Small intestine (tissue), 7 donors: ENCODE results near the gene P4HA2. TPM values are rescaled to one million over a fixed set of nuclear protein-coding genes. Genes with fewer than 3 reads are reported as not detected.

Experiments
- DNase-seq, 2 donors: peaks; one replicate each; pipeline versions ENCODE4 v3.0.0 to v3.0.0-alpha.2; 2013
- FAIRE-seq: peaks from 2 replicates; lab custom pipeline; 2012; peaks lifted over from hg19 to GRCh38; lab: Jason Lieb, UNC
- H3K27ac ChIP-seq, 3 donors: one replicate each; pipeline ENCODE4 v1.5.1; 2013; ENCODE audit warnings: low read length in 2 of 3, mild to moderate bottlenecking in 2 of 3, control low read depth in 1 of 3, inconsistent platforms in 1 of 3, low read depth in 1 of 3, moderate library complexity in 1 of 3
- H3K27me3 ChIP-seq, 3 donors: one replicate each; pipeline ENCODE4 v1.6.1; 2013; ENCODE audit warnings: low read length in 3 of 3, inconsistent platforms in 1 of 3; ENCODE audit not compliant: control insufficient read depth in 3 of 3, insufficient read depth in 3 of 3
- H3K36me3 ChIP-seq, 3 donors: one replicate each; pipeline ENCODE4 v1.6.1; 2013; ENCODE audit warnings: low read length in 3 of 3, inconsistent platforms in 1 of 3, low read depth in 1 of 3, mild to moderate bottlenecking in 1 of 3, moderate library complexity in 1 of 3; ENCODE audit not compliant: control insufficient read depth in 3 of 3, insufficient read depth in 2 of 3
- H3K4me1 ChIP-seq, 3 donors: one replicate each; pipeline ENCODE4 v1.6.1; 2013; ENCODE audit warnings: low read length in 2 of 3, inconsistent platforms in 1 of 3, low read depth in 1 of 3, mild to moderate bottlenecking in 1 of 3, moderate library complexity in 1 of 3; ENCODE audit not compliant: control insufficient read depth in 3 of 3, insufficient read depth in 2 of 3
- H3K4me3 ChIP-seq, 3 donors: one replicate each; pipeline ENCODE4 v1.5.1; 2013; ENCODE audit warnings: low read length in 3 of 3, control low read depth in 1 of 3, inconsistent platforms in 1 of 3, low read depth in 1 of 3, mild to moderate bottlenecking in 1 of 3, moderate library complexity in 1 of 3
- H3K9me3 ChIP-seq, 2 donors: one replicate each; pipeline ENCODE4 v1.6.1; 2013; ENCODE audit warnings: low read depth in 1 of 2, low read length in 1 of 2; ENCODE audit not compliant: control insufficient read depth in 2 of 2, insufficient read depth in 1 of 2
- WGBS, 3 donors: extraction: QIAGEN DNeasy Blood & Tissue Kit; methylation state at CpG; one replicate each; pipeline ENCODE4 v1.1.7; 2013; 5-methylcytosine and 5-hydroxymethylcytosine counted together
- polyA plus RNA-seq, 4 donors: library from polyadenylated mRNA; stranded (reverse) in 3 of 4; unstranded in 1 of 4; fragments of 200-250 nt in 3 of 4; fragments of 120-200 nt in 1 of 4; gene quantifications; one replicate each; pipeline versions ENCODE4 v1.2.1 to v1.2.3, GENCODE V29; 2013
- donor health status: healthy with polysubstance abuse.
- donor health status: control.
- donor health status: control.
- donor health status: Bipolar disorder and iron deficiency.
- donor health status: healthy.

Gene P4HA2
- polyA plus RNA-seq, 4 donors, result 15.7 to 34.3 (median 22.0) TPM

DNA sequence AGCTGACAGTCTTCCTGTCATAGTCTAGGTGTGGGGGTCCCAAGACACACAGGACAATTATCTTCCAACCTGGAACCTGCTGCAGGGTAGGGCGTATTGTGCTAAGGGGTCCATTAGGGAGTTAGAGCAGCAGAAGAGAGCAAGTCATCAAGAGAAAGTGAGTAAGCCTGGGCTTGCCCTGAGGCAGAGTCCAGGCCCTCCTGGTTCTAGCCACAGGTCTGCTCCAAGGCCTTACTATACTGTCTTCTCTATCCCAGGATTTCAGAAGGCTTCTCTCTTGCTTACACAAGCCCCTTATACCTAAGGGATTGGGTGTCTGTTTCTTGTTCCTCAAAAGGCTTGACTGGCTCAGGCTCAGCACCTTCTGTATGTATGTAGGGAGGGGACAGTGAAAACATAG, 7.7 kb downstream of the P4HA2 start:
- no peaks in the 10 kb centered on the region for H3K9me3 ChIP-seq
- DNase-seq (no peak), FAIRE-seq (no peak)
- no peaks in the 10 kb centered on the region for H3K4me1 ChIP-seq
- 79 to 94% (median 88%) methylated on average over 1 of the region's 1 CpG for WGBS, 3 donors
- no peak overlapping the region for H3K4me3 ChIP-seq
- peaks cover 0 to 16% (median 0%) of the 10 kb centered on the region in 3 donors for H3K36me3 ChIP-seq
- H3K27me3 ChIP-seq, result no peaks in the 10 kb centered on the region
- no peak overlapping the region for H3K27ac ChIP-seq

DNA sequence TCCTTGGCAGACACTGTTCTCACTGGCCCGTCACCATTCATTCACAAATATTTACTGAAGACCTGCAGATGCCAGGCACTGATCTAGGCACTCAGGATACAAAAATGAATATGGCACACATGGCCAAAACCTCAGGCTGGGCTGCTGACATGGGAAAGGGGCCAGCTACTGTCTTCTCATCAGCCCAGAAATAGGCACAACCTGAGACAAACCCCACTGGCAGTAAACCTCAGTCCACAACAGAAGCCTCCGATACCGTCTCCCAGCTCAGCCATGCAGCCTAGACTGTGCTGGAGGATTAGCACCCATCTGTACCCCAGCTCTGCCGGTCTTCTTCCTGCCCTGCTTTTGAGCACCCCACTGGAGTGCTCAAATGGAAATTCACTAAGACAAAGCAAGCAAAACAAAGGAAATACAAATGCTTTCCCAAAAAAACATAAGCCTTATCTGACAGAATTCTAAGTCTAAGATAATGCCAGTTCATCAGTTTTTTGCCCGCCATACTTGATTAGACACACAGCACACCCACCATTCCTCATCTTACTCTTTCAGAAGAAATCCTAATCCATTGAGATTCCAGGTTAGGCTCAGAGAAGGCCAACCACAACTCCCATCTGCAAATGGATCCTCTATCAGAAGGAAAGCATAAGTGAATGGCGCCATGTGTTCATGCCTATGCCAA, 8.2 kb downstream of the P4HA2 start:
- no peak overlapping the region for H3K27ac ChIP-seq
- no peak overlapping the region for H3K4me3 ChIP-seq

DNA sequence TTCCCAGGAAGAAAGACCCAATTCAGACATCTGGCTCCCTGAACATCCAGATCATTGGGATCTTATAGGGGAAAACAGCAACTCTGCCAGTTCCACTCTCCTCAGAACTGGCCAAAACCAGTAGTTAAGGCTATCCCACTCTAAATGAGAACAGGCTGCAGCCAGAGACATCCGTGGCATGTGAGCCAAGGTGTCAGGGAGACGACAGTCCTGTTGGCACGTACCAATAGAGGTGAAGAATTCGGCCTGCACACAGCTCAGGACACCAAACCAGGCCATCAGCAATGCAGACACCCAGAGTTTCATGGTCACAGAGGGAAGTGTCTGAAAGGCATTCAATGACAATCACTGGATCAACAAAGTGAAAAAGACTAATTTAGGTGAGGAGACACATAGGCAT, 9.3 kb downstream of the P4HA2 start:
- Histone ChIP-seq H3K4me3 (no peak overlapping the region), H3K4me1 (no peaks in the 10 kb centered on the region), H3K9me3 (no peaks in the 10 kb centered on the region), H3K36me3 (peaks cover 0 to 26% (median 0%) of the 10 kb centered on the region in 3 donors), H3K27ac (no peak overlapping the region), H3K27me3 (no peaks in the 10 kb centered on the region)
- DNase-seq (no peak), FAIRE-seq (no peak)
- WGBS, 3 donors, result 92 to 98% (median 94%) methylated on average over 4 of the region's 4 CpGs

More for the DNA sequence above, 8.2 kb downstream of the P4HA2 start:
- Histone ChIP-seq H3K27me3 (no peaks in the 10 kb centered on the region), H3K4me1 (no peaks in the 10 kb centered on the region), H3K36me3 (peaks cover 0 to 19% (median 0%) of the 10 kb centered on the region in 3 donors), H3K9me3 (no peaks in the 10 kb centered on the region)
- FAIRE-seq (no peak), DNase-seq (no peak)
- WGBS, 3 donors, result 92 to 95% (median 95%) methylated on average over 6 of the region's 6 CpGs

DNA sequence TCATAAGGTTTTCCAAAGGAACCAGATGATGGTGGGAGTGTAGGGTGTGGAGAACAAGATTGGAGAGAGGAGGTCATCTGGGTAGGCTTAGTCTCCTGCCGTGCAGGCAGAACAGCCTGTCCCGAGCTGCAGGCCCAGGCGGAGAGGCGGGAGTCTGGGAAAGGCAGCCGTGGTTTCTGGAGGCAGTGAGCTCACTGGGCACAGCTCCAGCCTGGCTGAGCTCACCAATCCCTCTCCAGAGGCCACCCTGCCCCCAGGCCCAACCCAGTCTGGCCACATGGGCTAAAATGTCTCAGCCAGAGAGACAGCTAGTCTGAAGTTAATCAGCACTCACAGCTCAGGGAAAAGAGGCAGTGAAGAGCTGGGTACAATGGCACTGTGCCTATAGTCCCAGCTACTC, 12.3 kb downstream of the P4HA2 start:
- Histone ChIP-seq H3K4me3 (no peak overlapping the region), H3K27ac (peak overlapping the region in 1 of 3 donors; percentile 85), H3K27me3 (no peaks in the 10 kb centered on the region), H3K36me3 (peaks cover 2 to 40% (median 8%) of the 10 kb centered on the region in 3 donors), H3K4me1 (no peaks in the 10 kb centered on the region), H3K9me3 (no peaks in the 10 kb centered on the region)
- DNase-seq (peak in 1 of 2 donors; percentile 27), FAIRE-seq (no peak)
- WGBS, 3 donors, result 42 to 63% (median 58%) methylated on average over 5 of the region's 5 CpGs

DNA sequence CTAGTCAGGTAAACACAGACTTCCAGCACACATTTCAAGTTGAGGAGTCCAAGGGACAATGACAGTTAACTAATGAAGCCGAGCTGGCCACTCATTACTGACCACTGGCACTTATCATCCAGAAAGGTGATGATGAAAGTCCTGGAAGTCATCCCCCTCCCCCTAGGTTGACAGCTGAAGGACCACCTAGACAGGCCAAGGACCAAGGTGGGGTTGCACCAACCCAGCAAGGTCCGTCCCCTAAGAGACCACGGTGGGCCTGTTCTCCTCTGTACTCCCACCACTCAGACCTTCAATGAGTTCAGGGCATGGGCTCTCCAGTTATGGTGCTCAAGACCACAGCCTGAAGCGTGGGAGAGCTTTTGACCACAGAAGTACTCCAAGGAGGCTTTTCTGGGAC, 13.2 kb downstream of the P4HA2 start:
- WGBS, 3 donors, result 86 to 100% (median 91%) methylated on average over 4 of the region's 4 CpGs
- FAIRE-seq, result no peak
- no peak for DNase-seq
- no peaks in the 10 kb centered on the region for H3K4me1 ChIP-seq
- H3K9me3 ChIP-seq, result no peaks in the 10 kb centered on the region
- H3K36me3 ChIP-seq, result peaks cover 7 to 45% (median 11%) of the 10 kb centered on the region in 3 donors
- H3K4me3 ChIP-seq, result no peak overlapping the region
- peak overlapping the region in 1 of 3 donors; percentile 85 for H3K27ac ChIP-seq
- H3K27me3 ChIP-seq, result no peaks in the 10 kb centered on the region

DNA sequence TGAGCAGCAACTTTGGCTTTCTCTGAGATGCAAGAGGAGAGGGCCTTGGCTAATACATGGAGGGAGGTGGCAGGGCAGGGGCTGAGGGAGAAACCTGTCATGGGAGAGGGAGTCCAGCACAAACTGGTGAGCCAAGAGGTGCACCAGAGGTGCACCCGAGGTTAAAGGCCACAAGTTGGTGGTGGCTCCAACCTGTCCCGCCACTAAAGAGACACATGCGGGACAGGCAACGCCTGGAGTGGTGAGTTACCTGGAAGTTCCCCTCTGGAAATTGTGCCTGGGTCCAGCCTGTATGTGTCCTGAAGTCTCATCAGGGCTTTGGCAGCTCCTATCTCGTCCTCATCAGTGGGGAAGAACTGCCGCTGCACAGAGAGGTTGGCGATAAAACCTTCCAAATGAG, 14.0 kb downstream of the P4HA2 start:
- no peak for FAIRE-seq

DNA sequence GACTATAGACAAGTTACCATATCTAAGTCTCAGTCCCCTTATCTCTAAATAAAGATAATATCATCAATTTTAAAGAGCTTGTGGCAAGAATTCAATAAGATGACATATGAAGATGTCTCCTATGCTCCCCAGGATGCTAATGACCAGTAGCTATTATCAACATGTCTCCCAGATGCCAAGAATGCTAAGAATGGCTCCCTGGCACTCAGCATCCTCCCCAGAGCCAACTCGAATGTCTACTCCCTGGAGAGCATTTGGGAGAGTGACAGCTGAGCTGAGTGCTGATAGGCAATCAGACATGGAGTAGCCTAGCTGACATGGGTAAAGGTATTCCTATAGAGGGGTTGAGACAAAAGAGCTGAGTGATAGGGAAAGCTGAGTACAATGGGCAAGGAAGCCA, 15.9 kb downstream of the P4HA2 start:
- H3K9me3 ChIP-seq, result no peaks in the 10 kb centered on the region
- no peaks in the 10 kb centered on the region for H3K4me1 ChIP-seq
- no peak overlapping the region for H3K4me3 ChIP-seq
- DNase-seq (no peak), FAIRE-seq (no peak)
- H3K36me3 ChIP-seq, result peaks cover 7 to 51% (median 14%) of the 10 kb centered on the region in 3 donors
- 51 to 70% (median 56%) methylated on average over 1 of the region's 1 CpG for WGBS, 3 donors
- no peak overlapping the region for H3K27ac ChIP-seq
- H3K27me3 ChIP-seq, result no peaks in the 10 kb centered on the region

More for the DNA sequence above, 14.0 kb downstream of the P4HA2 start:
- Histone ChIP-seq H3K4me1 (no peaks in the 10 kb centered on the region), H3K9me3 (no peaks in the 10 kb centered on the region), H3K4me3 (no peak overlapping the region), H3K27me3 (no peaks in the 10 kb centered on the region), H3K27ac (no peak overlapping the region), H3K36me3 (peaks cover 7 to 52% (median 11%) of the 10 kb centered on the region in 3 donors)
- 93 to 96% (median 95%) methylated on average over 7 of the region's 7 CpGs for WGBS, 3 donors
- DNase-seq, result no peak

DNA sequence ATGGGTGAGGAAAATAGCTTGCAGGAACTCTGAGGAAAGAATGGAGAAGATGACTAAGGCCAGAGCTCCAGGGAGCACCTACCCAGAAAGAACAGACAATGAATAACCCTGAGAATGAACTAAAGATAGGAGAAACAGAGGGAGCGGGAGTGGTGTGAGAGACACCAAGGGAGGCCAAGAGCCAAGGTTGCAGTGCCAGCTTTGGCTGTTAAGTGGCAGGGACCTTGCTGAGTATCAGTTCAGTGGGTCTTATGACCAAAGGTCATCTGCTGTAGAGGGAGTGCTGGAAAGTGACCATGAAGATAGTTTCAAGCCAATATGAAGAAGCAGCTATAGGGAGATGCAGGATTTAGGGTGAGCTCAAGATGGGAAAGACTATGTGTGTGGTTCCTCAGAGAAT, 16.7 kb downstream of the P4HA2 start:
- no peak for FAIRE-seq
- WGBS, 3 donors, result 90 to 100% (median 97%) methylated on average over 1 of the region's 1 CpG
- DNase-seq, result no peak
- no peaks in the 10 kb centered on the region for H3K4me1 ChIP-seq
- no peaks in the 10 kb centered on the region for H3K27me3 ChIP-seq
- no peaks in the 10 kb centered on the region for H3K9me3 ChIP-seq
- H3K4me3 ChIP-seq, result no peak overlapping the region
- H3K36me3 ChIP-seq, result peaks cover 7 to 54% (median 14%) of the 10 kb centered on the region in 3 donors
- no peak overlapping the region for H3K27ac ChIP-seq
